GM18520 (cell line): ENCODE measurements around the gene ORC4.

Experiments used
- ATAC-seq: cut with Tn5 transposase; IDR thresholded peaks from one replicate; pipeline ENCODE4 v1.9.1; 2021; ENCODE audit not compliant: unreplicated experiment

Gene ORC4

DNA sequence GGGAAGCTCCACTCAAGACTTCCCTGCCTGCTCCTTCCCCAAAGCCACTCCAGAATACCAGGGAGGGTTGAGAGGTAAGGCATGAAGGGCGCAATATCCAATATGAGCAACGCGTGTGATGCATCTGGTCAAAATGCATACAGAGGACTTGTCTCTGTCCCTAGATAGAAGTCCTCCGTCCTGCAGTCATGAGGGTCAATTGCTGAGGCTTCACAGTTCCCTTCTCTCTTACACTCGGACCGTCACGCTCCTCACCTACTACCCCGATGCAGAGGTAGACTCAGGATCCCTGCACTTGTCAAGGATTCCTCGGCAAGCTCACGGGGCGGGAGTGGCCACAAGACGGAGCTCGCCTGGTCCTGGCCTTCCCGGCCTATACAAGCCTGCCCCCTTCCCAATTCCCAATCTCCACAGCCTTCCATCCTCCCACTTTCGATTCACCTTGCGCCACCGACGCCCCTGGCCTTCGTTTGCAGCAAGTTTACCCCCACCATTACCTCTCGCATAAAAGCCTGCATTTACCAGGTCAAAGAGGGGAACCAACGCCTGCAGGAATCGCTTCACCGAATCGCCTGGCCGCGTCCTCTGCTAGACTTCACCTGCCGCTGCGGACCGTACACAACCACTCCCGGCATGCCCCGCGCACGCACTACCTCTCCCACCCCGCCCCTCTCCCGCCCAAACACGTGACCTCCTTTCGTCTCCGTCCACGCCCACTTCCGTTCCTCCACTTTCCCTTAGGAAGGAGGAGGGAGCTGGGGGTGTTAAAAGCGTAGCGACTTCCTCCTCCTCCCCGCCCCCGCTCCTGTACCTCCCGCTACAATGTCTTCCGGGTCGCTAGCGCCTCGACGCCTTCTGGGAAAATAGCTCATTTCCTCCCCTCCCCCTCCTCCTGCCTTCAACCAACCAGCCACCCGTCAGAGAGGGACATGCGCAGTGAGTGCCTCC, at the start of gene ORC4:
Gene ORC4 (minus strand): TSS at position 627 of the 948 bp plus-strand sequence. CDS start 44,779 bp downstream, outside the sequence.
- peak; percentile 57 for ATAC-seq

- no peak for ATAC-seq
Measured at GRCh38 chr2:148067801-148068200, 47.3 kb upstream of the ORC4 start.

- no peak for ATAC-seq
Measured at GRCh38 chr2:148065936-148066335, 45.4 kb upstream of the ORC4 start.

GRCh38 chr2:148063633-148064032, 43.1 kb upstream of the ORC4 start:
- no peak for ATAC-seq

DNA sequence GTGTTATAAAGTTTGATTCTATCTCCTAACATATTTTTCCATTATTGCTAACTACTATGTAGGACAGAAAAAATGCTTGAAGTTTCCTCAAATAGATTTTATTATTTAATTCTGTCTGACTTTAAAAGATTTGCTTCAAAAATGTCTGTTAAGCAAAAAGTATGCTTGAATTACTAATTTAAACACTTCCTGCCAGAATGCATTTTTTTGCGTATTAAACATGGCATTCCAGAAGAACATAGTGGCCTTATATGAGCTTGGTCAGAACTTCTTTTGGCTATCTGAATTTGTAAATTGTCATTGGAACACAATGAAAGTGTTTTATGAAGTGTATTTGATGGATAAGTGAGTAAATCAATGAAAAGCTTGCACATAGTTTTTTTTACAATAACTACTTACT, 38.1 kb upstream of the ORC4 start:
- no peak for ATAC-seq

- no peak for ATAC-seq
Measured at GRCh38 chr2:148052687-148053086, 32.1 kb upstream of the ORC4 start.

DNA sequence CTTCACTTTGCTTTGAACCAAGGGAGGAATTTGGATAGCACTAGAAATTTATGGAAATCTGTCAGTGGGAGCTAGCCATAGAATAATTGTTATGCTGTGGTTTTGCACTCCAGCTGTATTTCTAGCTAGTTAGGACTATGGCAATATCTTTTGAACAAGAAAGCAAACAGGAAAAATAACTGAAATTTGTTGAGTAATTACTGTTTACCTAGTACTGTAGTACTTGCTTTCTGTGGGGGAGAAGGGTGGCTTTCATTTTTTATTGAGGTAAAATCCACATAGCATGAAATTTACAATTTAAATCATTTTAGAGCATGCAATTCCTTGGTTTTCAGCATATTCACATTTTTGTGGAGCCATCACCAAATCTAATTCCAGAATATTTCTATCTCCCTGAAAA, 28.7 kb upstream of the ORC4 start:
- no peak for ATAC-seq

- ATAC-seq: peak; percentile 47
Measured at GRCh38 chr2:148048475-148049221, 28.1 kb upstream of the ORC4 start.

DNA sequence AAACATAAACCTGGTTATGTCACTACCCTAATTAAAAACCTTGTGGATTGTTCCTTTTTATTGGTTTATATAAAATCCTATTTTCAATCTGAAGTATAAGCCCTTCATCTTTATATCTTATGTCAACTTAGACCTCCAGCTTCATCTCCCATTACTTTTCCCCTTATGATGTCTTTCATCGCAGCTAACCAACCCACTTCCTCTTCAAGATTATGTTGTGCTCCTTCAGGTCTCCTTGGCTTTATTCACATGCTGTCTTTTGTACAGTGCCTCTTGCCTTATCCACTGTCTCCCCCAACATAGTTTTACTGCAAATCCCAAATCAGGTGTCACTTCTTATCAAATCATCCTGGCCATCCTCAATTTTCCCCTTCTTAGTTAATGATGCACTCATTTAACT, 26.3 kb upstream of the ORC4 start:
- ATAC-seq: no peak

GRCh38 chr2:148044322-148044721, 23.8 kb upstream of the ORC4 start:
- no peak for ATAC-seq

DNA sequence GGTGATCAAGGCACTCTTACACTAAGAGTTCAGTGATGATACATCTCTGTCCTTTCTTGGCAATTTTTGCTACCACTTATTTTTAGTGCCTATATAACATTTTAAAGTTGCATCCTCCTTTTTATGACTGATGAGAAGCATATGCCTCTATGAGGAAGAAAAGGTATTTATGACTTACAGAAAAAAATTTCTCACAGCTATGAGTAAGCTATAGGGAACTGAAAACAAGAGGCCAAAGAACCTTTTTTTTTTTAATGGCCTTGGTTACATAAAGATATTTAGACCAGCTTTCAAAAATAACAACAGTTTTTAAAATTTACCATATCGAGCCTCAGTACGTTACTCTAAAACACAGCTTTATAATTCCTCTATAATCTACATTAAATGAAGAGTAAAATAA, 21.7 kb upstream of the ORC4 start:
- peak; percentile 80 for ATAC-seq

DNA sequence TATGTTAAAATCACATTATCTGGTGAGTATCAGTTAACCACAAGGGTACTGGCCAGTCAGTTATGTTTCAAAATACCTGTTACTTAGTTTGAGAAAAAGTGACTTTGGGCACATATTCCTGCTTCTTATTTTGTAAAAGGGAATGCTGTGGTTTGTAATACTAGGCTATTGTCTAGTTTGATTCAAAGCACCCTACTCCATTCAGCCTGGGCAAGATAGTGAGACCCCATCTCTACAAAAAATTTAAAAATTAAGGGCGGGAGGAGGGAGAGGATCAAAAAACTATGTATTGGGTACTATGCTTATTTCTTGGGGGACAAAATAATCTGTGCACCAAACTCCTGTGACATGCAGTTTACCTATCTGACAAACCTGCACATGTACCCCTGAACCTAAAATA, 19.2 kb upstream of the ORC4 start:
- no peak for ATAC-seq

DNA sequence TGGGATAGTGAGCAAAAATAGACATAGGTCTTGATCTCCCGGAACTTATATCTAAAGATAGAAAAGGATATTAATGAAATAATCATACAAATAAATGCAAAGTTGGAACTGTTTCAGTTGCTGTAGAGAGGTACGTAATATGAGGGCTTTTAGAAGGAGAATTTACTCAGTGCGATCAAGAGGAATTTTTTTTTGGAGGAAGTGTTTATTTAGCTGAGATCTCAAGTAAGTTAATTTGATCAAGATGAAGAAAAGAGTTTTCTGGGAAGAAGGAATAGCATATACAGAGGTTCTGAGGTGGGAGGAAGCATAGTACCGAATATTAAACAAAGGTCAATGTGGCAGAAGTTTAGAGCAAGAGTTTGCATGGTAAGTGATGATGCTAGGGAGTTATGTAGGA, 11.7 kb upstream of the ORC4 start:
- no peak for ATAC-seq

DNA sequence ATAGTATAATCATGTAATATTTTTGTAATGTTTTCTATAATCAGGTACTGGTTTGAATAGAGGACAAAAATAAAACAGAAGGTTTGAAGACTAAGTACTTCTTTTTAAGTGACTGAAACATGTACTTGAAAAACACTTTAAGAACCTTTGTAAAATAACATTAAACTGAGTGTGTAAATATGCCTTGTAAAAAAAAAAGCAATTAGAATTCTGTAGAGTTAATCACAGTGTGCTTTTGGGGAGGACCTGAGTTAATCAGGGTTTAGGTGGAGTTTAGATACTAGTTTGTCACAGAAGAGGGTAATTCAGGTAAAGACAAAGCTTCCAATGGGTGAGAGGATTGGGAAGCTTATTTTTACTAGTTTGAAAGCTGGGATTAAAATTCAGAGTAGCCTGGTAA, 10.6 kb upstream of the ORC4 start:
- ATAC-seq: no peak

GRCh38 chr2:148028781-148029180, 8.2 kb upstream of the ORC4 start:
- ATAC-seq: no peak

GRCh38 chr2:148027822-148028221, 7.3 kb upstream of the ORC4 start:
- ATAC-seq: no peak

GRCh38 chr2:148026573-148026972, 6.0 kb upstream of the ORC4 start:
- no peak for ATAC-seq

GRCh38 chr2:148023861-148024260, 3.3 kb upstream of the ORC4 start:
- ATAC-seq: peak; percentile 25

DNA sequence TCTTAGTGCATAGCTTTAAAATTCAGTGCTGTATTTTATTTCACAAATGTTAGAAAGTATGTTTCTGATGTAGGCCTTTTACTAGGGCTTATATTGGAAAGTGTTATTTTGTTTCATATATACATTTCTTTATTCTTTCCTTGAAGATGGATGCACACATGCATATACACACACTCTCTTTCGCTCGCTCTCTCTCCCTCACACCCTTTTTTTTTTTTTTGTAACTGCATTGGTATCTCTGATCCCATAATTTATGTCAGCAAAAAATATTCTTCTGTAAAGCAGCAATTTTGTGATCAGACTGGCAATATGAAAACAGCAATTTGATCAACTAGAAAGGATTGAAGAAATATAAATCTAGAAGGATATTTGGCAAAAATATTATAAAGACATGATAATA, 2.3 kb upstream of the ORC4 start:
- ATAC-seq: no peak

DNA sequence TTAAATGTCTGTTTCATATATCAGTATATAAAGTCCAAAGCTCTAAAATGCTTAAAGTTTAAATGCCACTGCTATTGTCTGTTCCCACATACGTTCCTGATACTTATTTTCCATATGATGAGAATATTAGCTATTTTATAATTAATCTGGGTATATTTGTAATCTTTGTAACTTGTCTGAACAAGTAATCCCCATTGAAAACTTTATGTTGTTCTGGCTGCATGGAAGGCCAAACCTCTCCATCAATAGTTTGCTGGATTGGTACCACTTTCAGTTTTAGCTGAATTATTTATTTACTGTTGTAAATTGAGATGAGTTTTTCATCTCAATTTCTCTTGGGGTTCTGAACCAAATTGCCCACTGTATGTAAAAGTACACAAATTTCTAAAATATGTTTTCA, 1.8 kb upstream of the ORC4 start:
- no peak for ATAC-seq

DNA sequence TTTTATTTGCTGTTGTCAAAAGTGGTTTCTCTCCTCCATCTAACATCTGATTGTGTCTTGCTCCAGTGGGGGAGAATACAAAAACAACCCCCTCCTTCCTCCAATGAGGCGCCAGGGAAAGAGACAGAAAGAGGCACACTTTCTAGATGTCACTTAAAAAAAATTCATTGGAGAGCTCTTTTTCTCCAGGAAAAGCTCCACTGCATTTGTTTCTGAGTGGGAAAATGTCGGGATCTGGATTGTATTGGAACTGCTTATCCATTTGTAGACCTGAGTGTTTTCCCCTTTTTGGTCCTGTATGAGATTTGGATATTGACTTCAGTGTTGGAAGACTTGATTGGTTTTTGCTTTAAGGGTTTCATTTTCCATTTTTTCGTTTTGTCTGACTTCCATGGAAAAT, 1.3 kb upstream of the ORC4 start:
- no peak for ATAC-seq
